RWPE2 (cell line): ENCODE data around the gene PDIA5.

ENCODE experiments used
- ATAC-seq: fragments of 200-7000 bp; cut with Tn5 transposase; 3 replicates; pipeline ENCODE4 v1.9.1; 2021; ENCODE audit warnings: low read depth
- DNase-seq: peaks from one replicate; pipeline ENCODE4 v3.0.0-alpha.2; 2020; ENCODE audit warnings: low spot score
- H3K27ac ChIP-seq: fragments of 450-650 bp; 2 replicates; pipeline ENCODE4 v1.5.1; 2017; ENCODE audit warnings: mild to moderate bottlenecking; ENCODE audit not compliant: poor library complexity, severe bottlenecking
- H3K27me3 ChIP-seq: fragments of 250-450 bp; sonication (Bioruptor Pico); 2 replicates; pipeline ENCODE4 v1.5.1; 2021; ENCODE audit warnings: mild to moderate bottlenecking, moderate library complexity; ENCODE audit not compliant: insufficient read depth, poor library complexity, severe bottlenecking
- H3K36me3 ChIP-seq: fragments of 250-450 bp; sonication (Bioruptor Pico); 2 replicates; pipeline ENCODE4 v1.5.1; 2020; ENCODE audit warnings: low read depth, mild to moderate bottlenecking, moderate library complexity
- H3K4me1 ChIP-seq: fragments of 250-450 bp; sonication (Bioruptor Pico); 2 replicates; pipeline ENCODE4 v1.5.1; 2021; ENCODE audit warnings: mild to moderate bottlenecking, moderate library complexity; ENCODE audit not compliant: insufficient read depth, poor library complexity, severe bottlenecking
- H3K4me3 ChIP-seq: fragments of 250-450 bp; sonication (Bioruptor Pico); 2 replicates; pipeline ENCODE4 v1.5.1; 2021; ENCODE audit warnings: mild to moderate bottlenecking, moderate library complexity; ENCODE audit not compliant: severe bottlenecking
- H3K9me3 ChIP-seq: fragments of 250-450 bp; sonication (Bioruptor Pico); 2 replicates; pipeline ENCODE4 v1.5.1; 2021; ENCODE audit warnings: mild to moderate bottlenecking, moderate library complexity; ENCODE audit not compliant: severe bottlenecking
- CTCF ChIP-seq: fragments of 450-650 bp; IDR thresholded peaks from one replicate; pipeline ENCODE4 v1.5.1; 2017; ENCODE audit warnings: mild to moderate bottlenecking, moderate library complexity; ENCODE audit not compliant: poor library complexity, severe bottlenecking

Gene PDIA5

GRCh38 chr3:123158899-123159390 lies 92.1 kb downstream of the PDIA5 start:
- no peak for DNase-seq
- Histone ChIP-seq H3K27me3 (no peaks in the 10 kb centered on the region), H3K4me3 (no peak overlapping the region), H3K36me3 (peaks cover 82% of the 10 kb centered on the region), H3K9me3 (no peaks in the 10 kb centered on the region), H3K27ac (no peak overlapping the region), H3K4me1 (no peaks in the 10 kb centered on the region)
- TF ChIP-seq CTCF = no peak
- no peak for ATAC-seq

GRCh38 chr3:123159926-123160635 lies 93.3 kb downstream of the PDIA5 start:
- ATAC-seq = peak; percentile 33; the same call in 1 of the 3 replicates
- Histone ChIP-seq H3K36me3 (peaks cover 81% of the 10 kb centered on the region), H3K27ac (no peak overlapping the region)

GRCh38 chr3:123161167-123161566 lies 94.3 kb downstream of the PDIA5 start:
- H3K36me3 ChIP-seq = peaks cover 75% of the 10 kb centered on the region
- no peak for ATAC-seq
- H3K27me3 ChIP-seq = no peaks in the 10 kb centered on the region
- no peaks in the 10 kb centered on the region for H3K9me3 ChIP-seq
- no peak for DNase-seq
- no peak overlapping the region for H3K4me3 ChIP-seq
- TF ChIP-seq CTCF = no peak
- H3K27ac ChIP-seq = no peak overlapping the region
- H3K4me1 ChIP-seq = no peaks in the 10 kb centered on the region

More at GRCh38 chr3:123159926-123160635, 93.3 kb downstream of the PDIA5 start:
- H3K4me3 ChIP-seq = no peak overlapping the region
- H3K27me3 ChIP-seq = no peaks in the 10 kb centered on the region
- TF ChIP-seq CTCF = no peak
- no peak for DNase-seq
- H3K4me1 ChIP-seq = no peaks in the 10 kb centered on the region
- no peaks in the 10 kb centered on the region for H3K9me3 ChIP-seq

- H3K27me3 ChIP-seq = no peaks in the 10 kb centered on the region
- ATAC-seq = no peak
- DNase-seq = no peak
- H3K36me3 ChIP-seq = peaks cover 72% of the 10 kb centered on the region
- TF ChIP-seq CTCF = no peak
- H3K4me1 ChIP-seq = no peaks in the 10 kb centered on the region
- H3K9me3 ChIP-seq = no peaks in the 10 kb centered on the region
- H3K4me3 ChIP-seq = no peak overlapping the region
- no peak overlapping the region for H3K27ac ChIP-seq
Observed at GRCh38 chr3:123163141-123163540, 96.3 kb downstream of the PDIA5 start.

- DNase-seq (no peak), ATAC-seq (no peak)
- Histone ChIP-seq H3K27ac (no peak overlapping the region), H3K36me3 (peaks cover 58% of the 10 kb centered on the region), H3K4me1 (no peaks in the 10 kb centered on the region), H3K27me3 (no peaks in the 10 kb centered on the region), H3K4me3 (no peak overlapping the region), H3K9me3 (no peaks in the 10 kb centered on the region)
- no peak for TF ChIP-seq CTCF
Observed at GRCh38 chr3:123165163-123165562, 98.3 kb downstream of the PDIA5 start.
